Tibial nerve (tissue), 4 donors: ENCODE measurements around the gene USP6NL.

ENCODE experiments used
- EP300 ChIP-seq, 2 donors: sonication (generic); formaldehyde crosslinking; IDR thresholded peaks; one replicate each; pipeline ENCODE4 v1.6.1; 2017; ENCODE audit warnings: antibody characterized with exemption in 2 of 2, mild to moderate bottlenecking in 1 of 2
- POLR2A ChIP-seq, 2 donors: fragments of 450-650 bp; IDR thresholded peaks; one replicate each; pipeline ENCODE4 v1.6.1; 2017; ENCODE audit warnings: antibody characterized with exemption in 2 of 2, mild to moderate bottlenecking in 2 of 2, moderate library complexity in 2 of 2
- TF ChIP-seq, protein P1 (sequence below), 5 experiments: fragments of 200-600 bp in 3 of 5; fragments of 450-650 bp in 2 of 5; sonication (generic) in 3 of 5; IDR thresholded peaks; one replicate each; pipeline ENCODE4 v1.5.1; 2016 to 2019; ENCODE audit warnings: antibody characterized with exemption in 5 of 5, mild to moderate bottlenecking in 3 of 5, moderate library complexity in 2 of 5

GRCh38 chr10:11516431-11516746 lies 95.1 kb downstream of the USP6NL start:
- TF ChIP-seq, protein P1, sequence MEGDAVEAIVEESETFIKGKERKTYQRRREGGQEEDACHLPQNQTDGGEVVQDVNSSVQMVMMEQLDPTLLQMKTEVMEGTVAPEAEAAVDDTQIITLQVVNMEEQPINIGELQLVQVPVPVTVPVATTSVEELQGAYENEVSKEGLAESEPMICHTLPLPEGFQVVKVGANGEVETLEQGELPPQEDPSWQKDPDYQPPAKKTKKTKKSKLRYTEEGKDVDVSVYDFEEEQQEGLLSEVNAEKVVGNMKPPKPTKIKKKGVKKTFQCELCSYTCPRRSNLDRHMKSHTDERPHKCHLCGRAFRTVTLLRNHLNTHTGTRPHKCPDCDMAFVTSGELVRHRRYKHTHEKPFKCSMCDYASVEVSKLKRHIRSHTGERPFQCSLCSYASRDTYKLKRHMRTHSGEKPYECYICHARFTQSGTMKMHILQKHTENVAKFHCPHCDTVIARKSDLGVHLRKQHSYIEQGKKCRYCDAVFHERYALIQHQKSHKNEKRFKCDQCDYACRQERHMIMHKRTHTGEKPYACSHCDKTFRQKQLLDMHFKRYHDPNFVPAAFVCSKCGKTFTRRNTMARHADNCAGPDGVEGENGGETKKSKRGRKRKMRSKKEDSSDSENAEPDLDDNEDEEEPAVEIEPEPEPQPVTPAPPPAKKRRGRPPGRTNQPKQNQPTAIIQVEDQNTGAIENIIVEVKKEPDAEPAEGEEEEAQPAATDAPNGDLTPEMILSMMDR (IDR thresholded peaks at IDR 0.05): no peak
- TF ChIP-seq EP300 (IDR thresholded peaks at IDR 0.05) (no peak), POLR2A (IDR thresholded peaks at IDR 0.05) (no peak)
